HEK293 (cell line): ENCODE results near the gene FKBP8.

ENCODE experiments used
- CTCF ChIA-PET: fragments of 350-600 bp; formaldehyde crosslinking; extraction: SDS; loops from one replicate; lab custom pipeline; 2021; ENCODE audit warnings: antibody characterized with exemption; lab: Yijun Ruan, JAX
- POLR2A ChIA-PET: fragments of 300-600 bp; formaldehyde crosslinking; extraction: SDS; loops from one replicate; lab custom pipeline; 2020; ENCODE audit warnings: antibody characterized with exemption, inconsistent platforms; lab: Yijun Ruan, JAX
- H3K27ac ChIP-seq: fragments of 200-500 bp; sonication (Bioruptor generic); 2 replicates; pipeline ENCODE4 v1.5.1; 2014; ENCODE audit warnings: low read depth, low read length, control low read depth, inconsistent platforms; ENCODE audit errors: extremely low read depth
- H3K36me3 ChIP-seq, 2 experiments: fragments of 200-500 bp in 1 of 2; sonication (Bioruptor generic) in 1 of 2; 1 replicate in 1 of 2; 2 replicates in 1 of 2; pipeline ENCODE4 v1.5.1; 2014 to 2017; ENCODE audit warnings: inconsistent platforms in 2 of 2, low read length in 2 of 2; ENCODE audit not compliant: control insufficient read depth in 2 of 2, insufficient read depth in 1 of 2
- H3K4me1 ChIP-seq: fragments of 200-500 bp; sonication (Bioruptor generic); 2 replicates; pipeline ENCODE4 v1.5.1; 2014; ENCODE audit warnings: mild to moderate bottlenecking, low read length, inconsistent platforms; ENCODE audit not compliant: control insufficient read depth, insufficient read depth
- H3K4me3 ChIP-seq: 2 replicates; pipeline ENCODE4 v1.5.1; 2011; ENCODE audit warnings: low read depth, mild to moderate bottlenecking, control low read depth, low read length, moderate library complexity
- H3K9me3 ChIP-seq: fragments of 200-500 bp; sonication (Bioruptor generic); 2 replicates; pipeline ENCODE4 v1.5.1; 2014; ENCODE audit warnings: low read depth, low read length, inconsistent platforms; ENCODE audit not compliant: control insufficient read depth, insufficient read depth
- ELK4 ChIP-seq: IDR thresholded peaks from 2 replicates; pipeline ENCODE4 v1.6.1; 2011; ENCODE audit warnings: mild to moderate bottlenecking, low read depth, low read length, borderline replicate concordance
- GFI1B ChIP-seq: fragments of 450-650 bp; formaldehyde crosslinking; IDR thresholded peaks from 2 replicates; pipeline ENCODE4 v1.5.1; 2016; ENCODE audit warnings: missing biosample characterization, missing genetic modification characterization
- GLIS2 ChIP-seq: fragments of 450-650 bp; formaldehyde crosslinking; IDR thresholded peaks from 2 replicates; pipeline ENCODE4 v1.5.1; 2016; ENCODE audit warnings: missing biosample characterization, missing genetic modification characterization
- HOXA7 ChIP-seq: sonication (generic); formaldehyde crosslinking; IDR thresholded peaks from 2 replicates; pipeline ENCODE4 v1.8.1; 2022; ENCODE audit warnings: missing genetic modification reagents, borderline replicate concordance
- KLF9 ChIP-seq: fragments of 450-650 bp; formaldehyde crosslinking; IDR thresholded peaks from 2 replicates; pipeline ENCODE4 v1.5.1; 2016; ENCODE audit warnings: missing biosample characterization, missing genetic modification characterization, low read depth
- MYNN ChIP-seq: fragments of 450-650 bp; formaldehyde crosslinking; IDR thresholded peaks from 2 replicates; pipeline ENCODE4 v1.5.1; 2016; ENCODE audit warnings: missing biosample characterization, missing genetic modification characterization, borderline replicate concordance
- PRDM2 ChIP-seq: fragments of 450-650 bp; formaldehyde crosslinking; IDR thresholded peaks from 2 replicates; pipeline ENCODE4 v1.5.1; 2016; ENCODE audit warnings: missing biosample characterization, missing genetic modification characterization, borderline replicate concordance
- ZFP41 ChIP-seq: fragments of 450-650 bp; formaldehyde crosslinking; IDR thresholded peaks from 2 replicates; pipeline ENCODE4 v1.5.1; 2016; ENCODE audit warnings: missing biosample characterization, missing genetic modification characterization, borderline replicate concordance
- ZIC2 ChIP-seq: fragments of 450-650 bp; formaldehyde crosslinking; IDR thresholded peaks from 2 replicates; pipeline ENCODE4 v1.5.1; 2016; ENCODE audit warnings: missing biosample characterization, missing genetic modification characterization
- ZNF391 ChIP-seq: fragments of 450-650 bp; formaldehyde crosslinking; IDR thresholded peaks from 2 replicates; pipeline ENCODE4 v1.5.1; 2016; ENCODE audit warnings: low read depth, missing biosample characterization, missing genetic modification characterization, borderline replicate concordance
- ZNF394 ChIP-seq: fragments of 450-650 bp; formaldehyde crosslinking; IDR thresholded peaks from 2 replicates; pipeline ENCODE4 v1.5.1; 2016; ENCODE audit warnings: missing biosample characterization, missing genetic modification characterization, mild to moderate bottlenecking, moderate library complexity, borderline replicate concordance
- ZNF449 ChIP-seq: fragments of 450-650 bp; formaldehyde crosslinking; IDR thresholded peaks from 2 replicates; pipeline ENCODE4 v1.5.1; 2017; ENCODE audit warnings: missing biosample characterization, mild to moderate bottlenecking, missing genetic modification characterization, moderate library complexity
- ZNF48 ChIP-seq: fragments of 450-650 bp; formaldehyde crosslinking; IDR thresholded peaks from 2 replicates; pipeline ENCODE4 v1.5.1; 2016; ENCODE audit warnings: missing biosample characterization, missing genetic modification characterization
- ZNF521 ChIP-seq: fragments of 450-650 bp; formaldehyde crosslinking; IDR thresholded peaks from 2 replicates; pipeline ENCODE4 v1.5.1; 2017; ENCODE audit warnings: missing biosample characterization, mild to moderate bottlenecking, missing genetic modification characterization
- ZNF529 ChIP-seq: fragments of 450-650 bp; formaldehyde crosslinking; IDR thresholded peaks from 2 replicates; pipeline ENCODE4 v1.5.1; 2017; ENCODE audit warnings: missing genetic modification characterization, missing biosample characterization; ENCODE audit not compliant: insufficient replicate concordance
- ZNF580 ChIP-seq: fragments of 450-650 bp; formaldehyde crosslinking; IDR thresholded peaks from 2 replicates; pipeline ENCODE4 v1.5.1; 2016; ENCODE audit warnings: missing biosample characterization, missing genetic modification characterization
- ZNF701 ChIP-seq: fragments of 450-650 bp; formaldehyde crosslinking; IDR thresholded peaks from 2 replicates; pipeline ENCODE4 v1.5.1; 2016; ENCODE audit warnings: missing biosample characterization, missing genetic modification characterization
- ZSCAN23 ChIP-seq: fragments of 450-650 bp; formaldehyde crosslinking; IDR thresholded peaks from 2 replicates; pipeline ENCODE4 v1.5.1; 2016; ENCODE audit warnings: missing biosample characterization, missing genetic modification characterization

Gene FKBP8

GRCh38 chr19:18568367-18568766, 25.0 kb upstream of the FKBP8 start:
- Histone ChIP-seq H3K9me3 (no peaks in the 10 kb centered on the region), H3K4me3 (no peak overlapping the region), H3K36me3 (peaks cover 31 to 74% of the 10 kb centered on the region in 2 experiments; a peak in 2 of 3 replicates), H3K4me1 (peaks cover 3% of the 10 kb centered on the region; the same call in 1 of the 2 replicates), H3K27ac (no peak overlapping the region)
- ChIA-PET POLR2A (interaction anchor here (0.6 kb wide), 1 partner anchor 14 kb away, joined by 8 read pairs; no protein-coding TSS in a partner anchor), CTCF (no interaction called here)
- TF ChIP-seq HOXA7 (CRISPR knock-in tag) (no peak), ZIC2 (no peak), ZNF394 (tag by site-specific recombination) (no peak), ZNF580 (tag by site-specific recombination) (no peak), ZNF449 (tag by site-specific recombination) (no peak), ZNF521 (no peak), ZNF701 (no peak), KLF9 (tag by site-specific recombination) (no peak), GLIS2 (tag by site-specific recombination) (no peak), GFI1B (tag by site-specific recombination) (no peak), ZNF391 (tag by site-specific recombination) (no peak), ELK4 (no peak), PRDM2 (tag by site-specific recombination) (no peak), ZSCAN23 (no peak), MYNN (tag by site-specific recombination) (no peak), ZNF48 (tag by site-specific recombination) (no peak), ZNF529 (tag by site-specific recombination) (no peak), ZFP41 (no peak)
